ENCODE results near the gene CDC42BPA. TPM values are rescaled to one million over a fixed set of nuclear protein-coding genes. Genes with fewer than 3 reads are reported as not detected.

The CDC42BPA gene
- total RNA-seq, 2 experiments from 2014 or later: 6.0 to 7.8 TPM

DNA sequence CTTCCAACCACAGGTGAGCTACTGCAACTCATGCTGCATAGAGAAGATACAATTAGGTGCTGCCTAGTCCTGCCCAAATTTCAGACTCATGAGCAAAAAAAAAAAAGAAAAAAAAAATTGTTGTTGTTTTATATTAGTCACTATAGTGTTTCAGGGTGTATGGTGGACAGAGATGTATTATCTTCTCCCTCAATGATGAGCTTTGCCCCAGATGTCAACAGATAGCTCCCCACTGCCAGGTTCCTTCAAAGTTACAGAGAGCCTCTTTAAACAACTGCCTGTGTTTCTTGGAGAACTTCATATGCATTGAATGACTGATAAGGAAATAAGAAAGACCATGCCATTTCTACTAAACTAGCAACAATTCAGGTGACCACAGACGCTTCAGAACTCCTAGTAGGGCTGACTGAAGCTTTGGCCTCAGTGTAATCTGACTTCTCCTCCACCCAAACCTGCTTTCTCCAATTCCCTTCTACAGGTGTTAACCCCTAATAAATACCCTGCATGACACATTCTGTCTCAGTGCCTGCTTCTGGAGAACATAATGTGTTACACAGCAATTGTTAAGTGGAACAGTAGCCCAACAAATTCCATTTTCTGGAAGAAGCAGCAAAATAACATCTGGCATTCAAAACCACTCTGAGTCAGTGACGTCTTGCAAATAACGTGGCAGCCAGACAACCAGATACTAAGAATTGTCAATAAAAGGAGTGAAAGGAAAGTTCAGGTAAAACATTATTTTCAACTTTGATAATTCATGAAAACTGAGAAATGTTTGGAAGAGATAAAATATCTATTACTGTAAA, 147.7 kb downstream of the CDC42BPA start:
- DNase-seq (no peak), ATAC-seq (no peak)
- Mint-ChIP-seq H3K9me3 (ENCODE audit: low read depth) (no peaks in the 10 kb centered on the region), H3K27me3 (peaks cover 2% of the 10 kb centered on the region), H3K4me1 (no peaks in the 10 kb centered on the region), H3K4me3 (no peak overlapping the region), H3K36me3 (ENCODE audit: low read depth) (no peaks in the 10 kb centered on the region), H3K27ac (no peak overlapping the region)
- intact Hi-C loops (cut with DNase I, micrococcal nuclease): no loop called here
- CTCF ChIA-PET: interaction anchor here (0.5 to 0.7 kb wide), 2 partner anchors 212 to 653 kb away, joined by 3 to 5 read pairs; no protein-coding TSS in a partner anchor
- POLR2A ChIA-PET: no interaction called here

DNA sequence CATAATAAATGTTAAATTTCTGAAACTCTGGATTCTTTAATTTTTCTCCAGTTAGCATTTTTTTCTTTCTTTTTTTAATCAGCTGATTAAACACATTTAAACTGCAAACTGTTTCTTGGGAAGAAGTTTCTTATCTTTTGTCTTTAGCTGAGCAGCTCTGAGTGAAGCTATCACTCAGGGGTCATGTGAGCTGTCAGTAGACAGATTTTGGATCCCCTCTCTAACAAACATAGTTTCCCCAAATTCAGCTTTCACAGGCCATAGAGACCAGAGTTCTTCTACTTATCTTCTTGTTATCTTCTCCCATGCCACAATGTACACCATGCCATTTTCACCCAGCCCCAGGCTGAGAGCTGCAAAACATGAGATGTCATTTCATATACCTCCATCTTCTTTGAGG, 148.9 kb downstream of the CDC42BPA start:
- CTCF ChIA-PET: interaction anchor here (0.6 to 0.7 kb wide), 2 partner anchors 65 to 1049 kb away, joined by 3 read pairs; no protein-coding TSS in a partner anchor
- Mint-ChIP-seq H3K36me3 (ENCODE audit: low read depth) (no peaks in the 10 kb centered on the region), H3K27me3 (peaks cover 2% of the 10 kb centered on the region), H3K9me3 (ENCODE audit: low read depth) (no peaks in the 10 kb centered on the region), H3K4me3 (no peak overlapping the region), H3K27ac (no peak overlapping the region), H3K4me1 (no peaks in the 10 kb centered on the region)
- DNase-seq (no peak), ATAC-seq (no peak)
- POLR2A ChIA-PET: no interaction called here
- intact Hi-C loops (cut with DNase I, micrococcal nuclease): no loop called here

DNA sequence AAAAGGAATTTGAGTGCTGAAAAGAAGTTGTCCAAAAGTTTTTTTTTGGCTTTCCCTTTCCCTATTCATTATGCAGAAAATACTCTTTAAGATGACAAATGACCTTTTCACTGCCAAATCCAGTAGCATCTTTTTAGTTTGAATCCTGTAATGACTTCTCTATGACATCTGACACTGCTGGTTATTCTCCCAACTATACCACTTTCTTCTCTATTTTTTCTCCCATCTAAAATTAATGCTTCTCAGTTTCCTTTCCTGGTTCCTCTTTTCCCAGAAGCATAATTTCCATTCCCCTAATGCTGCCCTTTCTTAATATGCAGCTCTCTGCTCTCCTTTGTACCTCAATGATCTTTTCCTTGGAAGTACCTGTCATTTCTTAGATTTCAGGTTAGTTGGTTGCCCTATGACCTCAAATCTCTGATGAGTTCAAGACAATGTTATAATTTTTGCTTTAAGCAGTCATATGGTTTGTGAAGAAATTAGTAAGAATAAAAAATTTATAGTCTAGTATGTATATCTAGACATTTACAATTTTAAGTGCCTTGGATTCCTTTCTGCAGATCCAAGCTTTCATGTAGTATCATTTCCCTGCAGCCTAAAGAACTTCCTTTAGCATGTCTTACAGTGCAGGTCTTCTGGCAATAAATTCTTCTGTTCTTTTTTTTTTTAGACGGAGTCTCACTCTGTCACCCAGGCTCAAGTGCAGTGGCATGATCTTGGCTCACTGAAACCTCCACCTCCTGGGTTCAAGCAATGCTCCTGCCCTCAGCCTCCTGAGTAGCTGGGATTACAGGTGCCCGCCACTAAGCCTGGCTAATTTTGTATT, 150.8 kb downstream of the CDC42BPA start:
- Mint-ChIP-seq H3K9me3 (ENCODE audit: low read depth) (no peaks in the 10 kb centered on the region), H3K36me3 (ENCODE audit: low read depth) (no peaks in the 10 kb centered on the region), H3K27ac (no peak overlapping the region), H3K27me3 (peaks cover 2% of the 10 kb centered on the region), H3K4me3 (no peak overlapping the region), H3K4me1 (no peaks in the 10 kb centered on the region)
- intact Hi-C loops (cut with DNase I, micrococcal nuclease): no loop called here
- ChIA-PET CTCF (no interaction called here), POLR2A (no interaction called here)
- ATAC-seq: no peak
- DNase-seq: no peak

DNA sequence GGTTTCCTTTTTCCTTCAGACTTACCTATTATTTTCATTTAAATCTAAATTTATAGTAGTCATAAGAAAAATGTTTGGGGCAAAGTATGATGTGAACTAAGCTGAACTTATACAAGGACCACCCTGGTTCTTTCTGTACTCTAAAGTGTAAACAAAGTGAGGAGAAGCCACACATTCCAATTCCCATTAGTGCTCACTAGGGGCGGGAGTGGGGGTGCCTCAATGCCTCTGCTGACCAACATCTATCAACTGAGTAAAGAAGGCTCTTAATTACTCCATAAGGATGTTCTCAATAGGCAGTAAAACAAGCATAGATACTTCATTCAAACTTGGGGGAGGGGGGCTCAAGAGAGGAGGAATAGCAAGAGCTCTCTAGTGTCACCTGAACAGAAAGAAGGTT, 151.7 kb downstream of the CDC42BPA start:
- Mint-ChIP-seq H3K36me3 (ENCODE audit: low read depth) (no peaks in the 10 kb centered on the region), H3K9me3 (ENCODE audit: low read depth) (no peaks in the 10 kb centered on the region), H3K4me1 (no peaks in the 10 kb centered on the region), H3K27me3 (peaks cover 2% of the 10 kb centered on the region), H3K27ac (no peak overlapping the region), H3K4me3 (no peak overlapping the region)
- ATAC-seq (no peak), DNase-seq (no peak)
- CTCF ChIA-PET: no interaction called here
- POLR2A ChIA-PET: no interaction called here
- intact Hi-C loops (cut with DNase I, micrococcal nuclease): no loop called here

DNA sequence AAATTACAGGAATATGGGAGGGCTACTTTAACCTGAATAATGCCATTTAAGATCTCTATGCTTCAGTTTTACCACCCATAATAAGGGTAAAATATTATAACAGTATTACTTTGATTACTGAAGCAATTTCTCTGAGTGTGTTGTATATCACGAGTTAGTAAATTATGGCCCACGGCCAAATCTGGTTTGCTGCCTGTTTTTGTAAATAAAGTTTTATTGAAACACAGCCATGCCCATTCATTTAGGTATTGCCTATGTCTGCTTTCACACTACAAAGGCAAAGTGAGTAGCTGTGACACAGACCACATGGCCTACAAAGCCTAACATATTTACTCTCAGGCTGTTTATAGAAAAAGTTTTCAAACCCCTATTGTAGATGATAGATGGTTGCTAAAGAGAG, 156.8 kb downstream of the CDC42BPA start:
- no peaks in the 10 kb centered on the region for H3K36me3 Mint-ChIP-seq (ENCODE audit: low read depth)
- no peaks in the 10 kb centered on the region for H3K27me3 Mint-ChIP-seq
- ChIA-PET CTCF (interaction anchor here (0.7 kb wide), 1 partner anchor 428 kb away, joined by 3 read pairs; no protein-coding TSS in a partner anchor), POLR2A (no interaction called here)
- H3K4me1 Mint-ChIP-seq: no peaks in the 10 kb centered on the region
- intact Hi-C loops (cut with DNase I, micrococcal nuclease): no loop called here
- ATAC-seq: no peak
- H3K27ac Mint-ChIP-seq: no peak overlapping the region
- no peak for DNase-seq
- no peaks in the 10 kb centered on the region for H3K9me3 Mint-ChIP-seq (ENCODE audit: low read depth)
- H3K4me3 Mint-ChIP-seq: no peak overlapping the region

DNA sequence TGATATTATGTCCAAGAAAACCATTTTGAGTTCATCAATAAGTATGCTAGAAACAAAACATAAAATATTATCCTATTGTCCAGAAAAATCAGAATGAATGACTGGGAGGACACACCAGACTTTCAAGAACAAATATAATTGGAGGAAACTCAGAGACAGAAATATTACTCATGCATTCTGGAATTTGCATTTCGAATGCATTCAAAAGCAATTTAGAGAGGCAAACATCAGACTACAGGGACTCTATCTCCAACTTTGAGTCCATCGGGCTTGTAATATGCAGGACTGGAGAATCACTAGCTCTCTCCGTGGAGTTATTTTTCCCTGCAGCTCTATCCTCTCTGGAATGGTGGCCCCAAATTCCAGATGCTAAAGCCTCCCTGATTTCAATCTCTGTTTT, 161.8 kb downstream of the CDC42BPA start:
- Mint-ChIP-seq H3K4me1 (no peaks in the 10 kb centered on the region), H3K27me3 (no peaks in the 10 kb centered on the region), H3K4me3 (no peak overlapping the region), H3K9me3 (ENCODE audit: low read depth) (no peaks in the 10 kb centered on the region), H3K36me3 (ENCODE audit: low read depth) (no peaks in the 10 kb centered on the region), H3K27ac (no peak overlapping the region)
- no peak for ATAC-seq
- ChIA-PET POLR2A (no interaction called here), CTCF (no interaction called here)
- intact Hi-C loops (cut with DNase I, micrococcal nuclease): no loop called here
- no peak for DNase-seq

DNA sequence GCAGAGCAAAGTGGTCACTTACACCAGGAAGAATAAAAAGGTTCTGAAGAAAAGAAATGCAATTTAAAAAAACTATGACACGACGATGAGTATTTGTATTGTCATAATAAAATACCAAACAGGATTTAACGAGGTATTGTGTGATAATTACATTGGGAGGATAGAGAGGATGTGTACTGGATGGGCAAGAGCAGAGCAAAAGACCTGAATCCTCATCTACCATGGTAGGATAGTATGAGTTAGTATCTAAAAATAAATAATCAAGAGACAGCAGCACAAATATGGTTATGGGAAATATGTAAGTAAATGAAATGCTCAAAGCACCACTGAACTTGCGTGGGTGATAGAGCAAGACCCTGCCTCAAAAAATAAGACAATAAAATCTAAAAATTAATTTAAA, 162.6 kb downstream of the CDC42BPA start:
- no peak overlapping the region for H3K27ac Mint-ChIP-seq
- DNase-seq: no peak
- no peaks in the 10 kb centered on the region for H3K27me3 Mint-ChIP-seq
- H3K4me3 Mint-ChIP-seq: no peak overlapping the region
- ATAC-seq: no peak
- H3K36me3 Mint-ChIP-seq (ENCODE audit: low read depth): no peaks in the 10 kb centered on the region
- CTCF ChIA-PET: no interaction called here
- no peaks in the 10 kb centered on the region for H3K4me1 Mint-ChIP-seq
- no peaks in the 10 kb centered on the region for H3K9me3 Mint-ChIP-seq (ENCODE audit: low read depth)
- POLR2A ChIA-PET: no interaction called here
- intact Hi-C loops (cut with DNase I, micrococcal nuclease): no loop called here

DNA sequence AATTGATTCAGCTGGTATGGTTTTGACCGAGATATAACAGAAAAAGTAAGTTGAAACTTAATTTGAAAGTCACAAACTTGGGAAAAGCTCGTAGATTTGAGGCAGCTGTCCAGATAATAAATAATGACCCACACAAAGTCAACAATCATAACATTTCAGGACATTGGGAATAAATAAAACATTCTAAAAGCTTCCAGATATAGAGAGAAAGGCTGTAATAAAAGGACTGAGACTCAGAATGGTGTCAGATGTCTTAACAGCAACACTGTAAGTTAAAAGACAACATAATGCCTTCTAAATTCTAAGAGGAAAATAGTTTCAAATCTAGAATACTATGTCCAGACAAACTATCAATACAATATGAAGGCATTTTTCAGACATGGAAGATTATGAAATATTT, 163.3 kb downstream of the CDC42BPA start:
- POLR2A ChIA-PET: no interaction called here

DNA sequence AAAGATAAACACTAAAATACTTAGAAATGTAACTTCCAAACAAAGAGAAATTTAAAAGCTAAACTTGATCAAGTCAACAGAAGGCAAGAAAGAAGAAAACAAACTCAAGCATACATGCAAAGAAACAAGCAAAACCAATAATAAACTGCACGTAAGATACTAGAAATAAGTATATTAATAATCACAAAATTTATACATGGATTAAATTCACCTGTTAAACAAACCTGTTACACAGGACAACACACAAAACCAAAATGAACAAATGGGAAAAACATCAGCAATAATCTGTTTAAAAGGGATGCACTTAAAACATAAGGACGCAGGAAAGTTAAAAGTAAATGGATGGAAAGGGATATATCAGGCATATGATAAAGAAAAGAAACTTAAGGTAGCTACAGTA, 165.8 kb downstream of the CDC42BPA start:
- H3K9me3 Mint-ChIP-seq (ENCODE audit: low read depth): no peaks in the 10 kb centered on the region
- H3K27ac Mint-ChIP-seq: no peak overlapping the region
- CTCF ChIA-PET: no interaction called here
- POLR2A ChIA-PET: no interaction called here
- intact Hi-C loops (cut with DNase I, micrococcal nuclease): no loop called here
- no peaks in the 10 kb centered on the region for H3K4me1 Mint-ChIP-seq
- ATAC-seq (no peak), DNase-seq (no peak)
- H3K27me3 Mint-ChIP-seq: no peaks in the 10 kb centered on the region
- no peaks in the 10 kb centered on the region for H3K36me3 Mint-ChIP-seq (ENCODE audit: low read depth)
- H3K4me3 Mint-ChIP-seq: no peak overlapping the region

More for the DNA sequence above, 163.3 kb downstream of the CDC42BPA start:
- no peaks in the 10 kb centered on the region for H3K9me3 Mint-ChIP-seq (ENCODE audit: low read depth)
- no peaks in the 10 kb centered on the region for H3K36me3 Mint-ChIP-seq (ENCODE audit: low read depth)
- no peak overlapping the region for H3K27ac Mint-ChIP-seq
- ATAC-seq (no peak), DNase-seq (no peak)
- CTCF ChIA-PET: interaction anchor here (0.7 kb wide), 1 partner anchor 73 kb away, joined by 3 read pairs; no protein-coding TSS in a partner anchor
- no peaks in the 10 kb centered on the region for H3K4me1 Mint-ChIP-seq
- intact Hi-C loops (cut with DNase I, micrococcal nuclease): no loop called here
- no peaks in the 10 kb centered on the region for H3K27me3 Mint-ChIP-seq
- no peak overlapping the region for H3K4me3 Mint-ChIP-seq

DNA sequence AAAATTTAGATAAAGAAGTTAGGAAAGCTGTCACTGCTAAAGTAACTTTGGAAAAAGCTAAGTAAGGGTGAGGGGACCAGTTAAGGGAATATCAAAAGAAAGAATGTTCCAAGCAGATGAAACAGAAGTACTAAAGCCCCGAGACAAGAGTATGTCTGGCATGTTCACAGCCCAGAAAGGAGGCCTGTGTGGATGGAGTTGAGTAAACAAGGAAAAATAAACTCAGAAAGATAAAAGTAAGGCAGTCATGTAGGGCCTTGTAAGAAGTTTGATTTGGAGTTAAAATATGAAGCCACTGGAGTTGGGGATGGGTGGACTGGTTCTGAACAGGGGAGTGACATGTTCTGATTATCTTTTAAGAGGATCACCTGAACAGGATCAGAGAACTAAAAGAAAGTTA, 177.9 kb downstream of the CDC42BPA start:
- ChIA-PET POLR2A (no interaction called here), CTCF (interaction anchor here (0.6 kb wide), 1 partner anchor 69 kb away, joined by 3 read pairs; no protein-coding TSS in a partner anchor)
- intact Hi-C loops (cut with DNase I, micrococcal nuclease): no loop called here
- DNase-seq (no peak), ATAC-seq (no peak)
- Mint-ChIP-seq H3K27me3 (no peaks in the 10 kb centered on the region), H3K27ac (no peak overlapping the region), H3K4me3 (no peak overlapping the region), H3K4me1 (no peaks in the 10 kb centered on the region), H3K9me3 (ENCODE audit: low read depth) (no peaks in the 10 kb centered on the region), H3K36me3 (ENCODE audit: low read depth) (no peaks in the 10 kb centered on the region)

DNA sequence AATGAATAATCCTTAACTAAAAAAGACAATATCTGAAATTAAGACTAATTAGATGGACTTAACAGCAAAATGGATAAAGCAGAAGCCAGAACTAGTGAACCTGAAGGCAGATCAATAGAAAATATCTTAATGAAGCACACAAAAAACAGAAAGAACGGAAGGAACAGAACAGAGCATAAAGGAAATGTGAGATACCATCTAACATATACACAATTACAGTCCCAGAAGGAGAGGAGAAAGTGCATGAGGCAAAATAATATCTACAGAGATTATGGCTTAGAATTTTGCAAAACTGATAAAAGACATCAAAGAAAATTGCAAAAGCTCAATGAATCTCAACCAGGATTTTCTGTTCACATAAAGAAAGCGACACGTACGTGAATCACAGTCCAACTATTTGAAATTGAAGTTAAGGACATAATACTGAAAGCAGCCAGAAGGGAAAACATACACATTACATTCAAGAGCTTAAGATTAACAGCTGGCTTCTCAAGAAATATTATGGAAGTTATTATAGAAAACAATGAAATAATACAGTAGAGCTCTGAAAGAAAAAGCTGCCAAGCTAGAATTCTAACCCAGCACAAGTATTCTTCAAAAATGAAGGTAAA, 182.0 kb downstream of the CDC42BPA start:
- H3K4me3 Mint-ChIP-seq: no peak overlapping the region
- H3K27ac Mint-ChIP-seq: no peak overlapping the region
- POLR2A ChIA-PET: no interaction called here
- no peak for ATAC-seq
- no peak for DNase-seq
- H3K36me3 Mint-ChIP-seq (ENCODE audit: low read depth): no peaks in the 10 kb centered on the region
- CTCF ChIA-PET: no interaction called here
- intact Hi-C loops (cut with DNase I, micrococcal nuclease): no loop called here
- H3K27me3 Mint-ChIP-seq: peaks cover 2% of the 10 kb centered on the region
- H3K4me1 Mint-ChIP-seq: no peaks in the 10 kb centered on the region
- no peaks in the 10 kb centered on the region for H3K9me3 Mint-ChIP-seq (ENCODE audit: low read depth)
